SH-SY5Y (cell line): Measurements from ENCODE around the gene RCOR1.

Experiments
- GATA2 ChIP-seq: IDR thresholded peaks from 2 replicates; pipeline ENCODE4 v1.6.1; 2011; ENCODE audit warnings: mild to moderate bottlenecking, low read depth, low read length
- GATA3 ChIP-seq: IDR thresholded peaks from 2 replicates; pipeline ENCODE4 v1.6.1; 2011; ENCODE audit warnings: low read depth, mild to moderate bottlenecking, low read length, moderate library complexity

DNA sequence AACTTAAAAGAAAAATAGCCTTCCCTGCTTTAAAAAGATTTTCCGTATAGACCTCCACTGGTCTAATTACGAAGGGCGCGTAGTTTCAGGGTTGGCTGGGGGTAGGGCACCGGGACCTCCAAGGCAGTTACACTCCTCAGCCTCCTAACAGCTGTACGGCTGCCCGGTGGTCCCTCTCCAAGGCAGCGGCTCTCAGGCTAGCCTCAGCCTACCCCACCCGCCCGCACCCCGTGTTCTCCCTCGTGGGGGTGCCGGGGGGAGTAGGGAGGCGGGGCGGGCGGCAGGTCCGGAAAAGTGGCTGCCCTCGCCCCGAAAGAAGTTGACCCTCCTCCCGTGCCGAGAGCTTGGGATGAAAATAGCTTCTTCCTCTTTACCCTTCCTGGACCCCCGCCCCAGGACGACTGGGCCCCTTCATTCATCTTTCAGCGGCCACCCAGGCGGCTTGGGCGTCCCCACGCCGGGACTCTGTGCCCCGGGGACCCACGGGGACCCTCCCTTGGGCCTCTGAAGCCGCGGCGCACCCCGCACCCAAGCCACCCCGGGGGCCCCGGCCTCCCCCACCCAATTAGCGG lies 991 bp upstream of the RCOR1 start:
- no peak for TF ChIP-seq GATA3
- no peak for TF ChIP-seq GATA2
